Limb (tissue), 2 donors: ENCODE results near the gene FBN3.

Experiments used
- DNase-seq, 2 donors: peaks; one replicate each; pipeline ENCODE4 v3.0.0-alpha.2; 2016; ENCODE audit errors: extremely low spot score in 2 of 2

FBN3 gene

GRCh38 chr19:8093740-8094139 lies 55.7 kb downstream of the FBN3 start:
- DNase-seq = no peak

GRCh38 chr19:8090950-8091349 lies 58.4 kb downstream of the FBN3 start:
- DNase-seq = no peak

- DNase-seq = no peak
These were observed 59.5 kb downstream of the FBN3 start for GRCh38 chr19:8089664-8090601.

- DNase-seq = no peak
These were observed 60.4 kb downstream of the FBN3 start for GRCh38 chr19:8088752-8089663.

- DNase-seq = no peak
These were observed 61.5 kb downstream of the FBN3 start for GRCh38 chr19:8087876-8088275.

GRCh38 chr19:8086849-8087248 lies 62.5 kb downstream of the FBN3 start:
- DNase-seq = no peak

GRCh38 chr19:8085598-8086408 lies 63.6 kb downstream of the FBN3 start:
- DNase-seq = no peak

GRCh38 chr19:8084152-8084551 lies 65.2 kb downstream of the FBN3 start:
- DNase-seq = no peak

- no peak for DNase-seq
These were observed 66.3 kb downstream of the FBN3 start for GRCh38 chr19:8083141-8083540.

GRCh38 chr19:8081569-8082550 lies 67.5 kb downstream of the FBN3 start:
- DNase-seq = no peak

GRCh38 chr19:8080832-8081231 lies 68.6 kb downstream of the FBN3 start:
- DNase-seq = no peak

- DNase-seq = no peak
These were observed 69.4 kb downstream of the FBN3 start for GRCh38 chr19:8079988-8080387.

- DNase-seq = no peak
These were observed 74.0 kb downstream of the FBN3 start for GRCh38 chr19:8075158-8076074.

- DNase-seq = no peak
These were observed 74.9 kb downstream of the FBN3 start for GRCh38 chr19:8074501-8074900.

- DNase-seq = no peak
These were observed 77.5 kb downstream of the FBN3 start for GRCh38 chr19:8071912-8072311.

GRCh38 chr19:8069096-8069973 lies 80.1 kb downstream of the FBN3 start:
- DNase-seq = no peak

- no peak for DNase-seq
These were observed 83.5 kb downstream of the FBN3 start for GRCh38 chr19:8065875-8066261.
